Measurements from ENCODE around the gene TASP1. TPM values are rescaled to one million over a fixed set of nuclear protein-coding genes. Genes with fewer than 3 reads are reported as not detected.

TASP1 gene
- total RNA-seq, 1 donor, result 9.4 TPM

DNA sequence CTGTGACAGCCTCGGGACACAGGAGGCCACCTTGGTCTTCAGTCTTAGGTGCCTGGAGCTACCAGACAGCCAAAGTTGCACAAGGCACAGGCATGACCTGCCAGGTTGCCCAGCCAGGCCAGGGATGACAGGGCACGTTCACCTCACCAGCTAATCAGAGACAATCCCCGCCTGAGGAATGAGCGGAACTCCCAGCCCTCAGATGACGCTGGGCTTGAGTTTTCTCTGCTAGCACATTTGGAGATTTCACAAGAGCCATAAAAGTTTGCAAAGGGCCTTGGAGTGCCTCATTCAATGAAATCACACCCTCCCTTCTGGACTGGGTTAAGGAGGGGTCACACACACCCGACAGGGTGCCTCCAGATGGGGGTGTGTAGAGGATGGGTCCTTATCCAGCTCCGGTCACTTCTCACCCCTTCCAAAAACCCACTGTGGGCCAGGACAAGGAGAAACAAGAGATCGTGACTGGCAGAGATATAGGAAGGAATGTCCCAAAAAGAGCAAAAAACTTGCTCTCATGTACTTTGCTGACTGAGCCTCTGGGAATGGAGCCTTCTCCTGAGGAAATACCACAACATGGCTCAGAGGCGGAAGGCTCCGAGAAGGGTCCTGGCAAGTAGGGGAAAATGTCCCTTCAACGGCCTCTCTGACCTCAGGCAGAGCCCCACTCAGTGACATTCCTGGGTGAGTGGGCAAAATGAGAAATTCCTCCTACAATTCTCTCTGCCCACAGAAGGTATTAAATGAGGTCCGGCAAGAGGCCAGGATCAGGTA, 296.1 kb downstream of the TASP1 start:
- H3K36me3 ChIP-seq (ENCODE audit: insufficient read depth, low read length), result no peaks in the 10 kb centered on the region
- no peaks in the 10 kb centered on the region for H4K20me1 ChIP-seq (ENCODE audit: insufficient read depth, low read length)
- H3K4me2 ChIP-seq (ENCODE audit: insufficient read depth, low read length), result no peak overlapping the region
- peak overlapping the region; percentile 50 for H2AFZ ChIP-seq (ENCODE audit: low read length)
- H3K79me2 ChIP-seq (ENCODE audit: insufficient read depth, low read length), result no peaks in the 10 kb centered on the region
- TF ChIP-seq, protein P1, sequence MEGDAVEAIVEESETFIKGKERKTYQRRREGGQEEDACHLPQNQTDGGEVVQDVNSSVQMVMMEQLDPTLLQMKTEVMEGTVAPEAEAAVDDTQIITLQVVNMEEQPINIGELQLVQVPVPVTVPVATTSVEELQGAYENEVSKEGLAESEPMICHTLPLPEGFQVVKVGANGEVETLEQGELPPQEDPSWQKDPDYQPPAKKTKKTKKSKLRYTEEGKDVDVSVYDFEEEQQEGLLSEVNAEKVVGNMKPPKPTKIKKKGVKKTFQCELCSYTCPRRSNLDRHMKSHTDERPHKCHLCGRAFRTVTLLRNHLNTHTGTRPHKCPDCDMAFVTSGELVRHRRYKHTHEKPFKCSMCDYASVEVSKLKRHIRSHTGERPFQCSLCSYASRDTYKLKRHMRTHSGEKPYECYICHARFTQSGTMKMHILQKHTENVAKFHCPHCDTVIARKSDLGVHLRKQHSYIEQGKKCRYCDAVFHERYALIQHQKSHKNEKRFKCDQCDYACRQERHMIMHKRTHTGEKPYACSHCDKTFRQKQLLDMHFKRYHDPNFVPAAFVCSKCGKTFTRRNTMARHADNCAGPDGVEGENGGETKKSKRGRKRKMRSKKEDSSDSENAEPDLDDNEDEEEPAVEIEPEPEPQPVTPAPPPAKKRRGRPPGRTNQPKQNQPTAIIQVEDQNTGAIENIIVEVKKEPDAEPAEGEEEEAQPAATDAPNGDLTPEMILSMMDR (IDR thresholded peaks at IDR 0.05; ENCODE audit: extremely low read depth, low read depth, low read length), result no peak
- no peaks in the 10 kb centered on the region for H3K9me3 ChIP-seq (ENCODE audit: low read depth, low read length)
- no peak overlapping the region for H3K4me3 ChIP-seq (ENCODE audit: insufficient read depth, low read length)
- no peaks in the 10 kb centered on the region for H3K27me3 ChIP-seq (ENCODE audit: insufficient read depth, low read length)
- H3K27ac ChIP-seq (ENCODE audit: low read depth, low read length), result no peak overlapping the region
- DNase-seq (ENCODE audit: insufficient read length, low spot score, missing footprints), result no peak
- H3K4me1 ChIP-seq (ENCODE audit: insufficient read depth, low read length), result peaks cover 10% of the 10 kb centered on the region

DNA sequence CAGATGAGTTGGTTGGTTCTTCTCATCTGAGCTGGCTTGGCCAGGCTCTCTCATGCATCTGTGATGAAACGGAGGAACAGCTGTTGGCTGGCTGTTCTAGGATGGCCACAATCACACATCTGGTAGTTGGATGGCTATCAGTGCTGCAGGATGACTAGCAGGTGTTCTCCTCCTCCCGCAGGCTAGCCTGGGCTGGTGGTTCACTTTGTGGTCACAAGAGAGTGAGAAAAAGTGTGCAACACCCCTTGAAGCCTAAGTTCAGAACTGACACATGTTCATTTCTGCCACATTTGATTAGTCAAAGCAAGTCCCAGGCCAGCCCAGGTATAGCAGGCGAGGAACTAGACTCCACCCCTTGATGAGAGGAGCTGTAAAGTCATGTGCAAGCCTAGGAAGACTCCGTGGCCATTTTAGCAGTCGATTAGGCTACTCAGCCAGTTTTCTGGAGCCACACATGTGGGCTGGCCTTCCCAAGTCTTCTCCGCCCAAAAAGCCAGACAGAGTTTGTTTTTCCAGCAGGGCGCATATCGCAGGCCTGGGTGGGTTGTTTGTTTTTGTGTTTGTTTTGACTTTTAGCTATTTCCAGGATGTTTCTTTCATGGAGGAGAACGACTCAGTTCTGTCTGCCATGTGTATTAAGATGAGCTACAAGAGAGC, 296.9 kb downstream of the TASP1 start:
- Histone ChIP-seq H2AFZ (ENCODE audit: low read length) (no peak overlapping the region), H3K36me3 (ENCODE audit: insufficient read depth, low read length) (no peaks in the 10 kb centered on the region), H3K4me1 (ENCODE audit: insufficient read depth, low read length) (peaks cover 9% of the 10 kb centered on the region), H3K79me2 (ENCODE audit: insufficient read depth, low read length) (no peaks in the 10 kb centered on the region), H3K27ac (ENCODE audit: low read depth, low read length) (no peak overlapping the region), H4K20me1 (ENCODE audit: insufficient read depth, low read length) (no peaks in the 10 kb centered on the region), H3K4me3 (ENCODE audit: insufficient read depth, low read length) (no peak overlapping the region), H3K27me3 (ENCODE audit: insufficient read depth, low read length) (no peaks in the 10 kb centered on the region), H3K4me2 (ENCODE audit: insufficient read depth, low read length) (no peak overlapping the region), H3K9me3 (ENCODE audit: low read depth, low read length) (no peaks in the 10 kb centered on the region)
- TF ChIP-seq, protein P1 (IDR thresholded peaks at IDR 0.05; ENCODE audit: extremely low read depth, low read depth, low read length), result no peak
- no peak for DNase-seq (ENCODE audit: insufficient read length, low spot score, missing footprints)

DNA sequence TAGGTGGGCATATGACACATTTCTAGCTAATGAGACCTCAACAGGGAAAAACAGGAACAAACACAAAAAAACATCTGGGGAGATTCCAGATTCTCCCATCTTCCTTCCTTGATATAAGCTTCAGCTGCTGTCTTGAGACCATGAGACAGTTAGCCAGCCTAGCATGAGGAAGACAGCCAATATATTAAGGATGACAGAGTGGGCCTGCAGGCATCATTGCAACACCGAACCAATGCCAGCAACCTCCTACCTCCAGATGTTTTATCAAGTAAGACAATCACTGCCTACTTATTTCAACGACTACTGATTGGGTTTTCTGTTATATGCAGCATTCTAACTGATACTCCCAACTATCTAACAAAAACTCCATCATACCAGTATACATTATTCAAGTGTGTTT, 298.6 kb downstream of the TASP1 start:
- no peaks in the 10 kb centered on the region for H3K79me2 ChIP-seq (ENCODE audit: insufficient read depth, low read length)

More for the DNA sequence above, 298.6 kb downstream of the TASP1 start:
- Histone ChIP-seq H3K27me3 (ENCODE audit: insufficient read depth, low read length) (no peaks in the 10 kb centered on the region), H4K20me1 (ENCODE audit: insufficient read depth, low read length) (no peaks in the 10 kb centered on the region), H3K4me3 (ENCODE audit: insufficient read depth, low read length) (no peak overlapping the region), H3K27ac (ENCODE audit: low read depth, low read length) (no peak overlapping the region), H3K36me3 (ENCODE audit: insufficient read depth, low read length) (no peaks in the 10 kb centered on the region), H2AFZ (ENCODE audit: low read length) (no peak overlapping the region), H3K9me3 (ENCODE audit: low read depth, low read length) (no peaks in the 10 kb centered on the region), H3K4me1 (ENCODE audit: insufficient read depth, low read length) (peaks cover 12% of the 10 kb centered on the region), H3K4me2 (ENCODE audit: insufficient read depth, low read length) (no peak overlapping the region)
- TF ChIP-seq, protein P1 (IDR thresholded peaks at IDR 0.05; ENCODE audit: extremely low read depth, low read depth, low read length), result no peak
- no peak for DNase-seq (ENCODE audit: insufficient read length, low spot score, missing footprints)

Other genes starting within 250 kb of the TASP1 start
- 7.7 and 9.0 TPM in 2 replicates for gene ESF1, start 146.0 kb upstream of the TASP1 start, total RNA-seq
- gene NDUFAF5, start 146.1 kb upstream of the TASP1 start, total RNA-seq, result 8.3 and 12.3 TPM in 2 replicates

All from osteoblast (primary cell).